NCI-H187 treated with DMSO at 0.1 percent for 48 hours (cell line): ENCODE results near the gene CSNK1G2.

Source experiments
- DNase-seq: peaks from one replicate; lab custom pipeline; 2025; lab: John Stamatoyannopoulos, UW

The CSNK1G2 gene

DNA sequence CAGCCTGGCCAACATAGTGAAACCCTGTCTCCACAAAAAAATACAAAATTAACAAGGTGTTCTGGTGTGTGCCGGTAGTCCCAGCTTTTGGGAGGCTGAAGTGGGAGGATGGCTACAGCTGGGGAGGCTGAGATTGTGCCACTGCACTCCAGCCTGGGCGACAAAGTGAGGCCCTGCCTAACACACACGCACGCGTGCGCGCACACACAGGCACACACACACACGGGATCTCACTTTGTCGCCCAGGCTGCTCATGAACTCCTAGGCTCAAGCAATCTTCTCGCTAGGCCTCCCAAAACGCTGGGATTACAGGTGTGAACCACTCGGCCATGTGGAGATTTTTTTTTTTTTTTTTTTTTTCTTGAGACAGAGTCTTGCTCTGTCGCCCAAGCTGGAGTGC lies 77.8 kb downstream of the CSNK1G2 start:
- no peak for DNase-seq

DNA sequence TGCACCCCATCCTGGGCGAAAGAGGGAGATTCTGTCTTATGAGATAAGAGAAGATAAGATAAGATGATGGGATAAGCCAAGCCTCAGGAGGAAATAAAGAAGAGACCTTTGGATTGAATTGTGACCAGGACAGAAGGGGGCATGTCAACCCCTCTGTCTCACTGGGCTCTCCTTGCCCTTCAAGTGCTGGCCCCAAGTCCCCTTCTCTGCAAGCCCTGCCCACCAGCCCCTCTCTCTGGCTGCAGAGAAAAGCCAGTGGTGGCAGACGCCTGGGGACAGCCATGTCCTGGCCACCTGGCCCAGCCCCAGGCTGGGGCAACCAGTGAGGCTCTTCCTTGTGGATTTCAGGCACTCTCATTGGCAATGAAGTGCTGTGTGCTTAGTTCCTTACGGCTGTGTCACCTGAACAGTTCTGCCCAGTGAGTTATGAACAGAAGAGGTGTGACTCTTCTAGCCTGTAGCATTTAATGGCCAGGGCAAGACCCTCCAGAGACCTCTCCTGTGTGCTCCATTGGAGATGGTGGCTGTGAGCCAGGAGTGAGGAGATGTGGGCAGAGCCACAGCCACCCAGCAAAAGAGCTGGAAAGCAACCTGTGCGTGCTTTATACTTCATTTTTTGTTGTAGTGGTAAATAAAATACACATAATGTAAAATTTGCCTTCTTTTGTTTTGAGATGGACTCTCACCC lies 80.6 kb downstream of the CSNK1G2 start:
- DNase-seq = no peak

DNA sequence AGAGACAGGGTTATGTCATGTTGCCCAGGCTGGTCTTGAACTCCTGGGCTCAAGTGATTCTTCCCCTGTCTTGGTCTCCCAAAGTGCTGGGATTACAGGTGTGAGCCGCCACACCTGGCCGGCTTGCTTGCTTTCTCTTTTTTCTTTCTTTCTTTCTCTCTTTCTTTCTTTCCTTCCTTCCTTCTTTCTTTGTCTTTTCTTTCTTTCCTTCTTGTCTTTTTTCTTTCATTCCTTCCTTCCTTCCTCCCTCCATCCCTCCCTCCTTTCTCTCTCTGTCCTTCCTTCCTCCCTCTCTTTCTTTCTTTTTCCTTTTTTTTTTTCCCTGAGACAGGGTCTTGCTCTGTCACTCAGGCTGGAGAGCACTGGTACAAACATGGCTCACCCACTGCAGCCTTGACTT lies 81.3 kb downstream of the CSNK1G2 start:
- DNase-seq = no peak

DNA sequence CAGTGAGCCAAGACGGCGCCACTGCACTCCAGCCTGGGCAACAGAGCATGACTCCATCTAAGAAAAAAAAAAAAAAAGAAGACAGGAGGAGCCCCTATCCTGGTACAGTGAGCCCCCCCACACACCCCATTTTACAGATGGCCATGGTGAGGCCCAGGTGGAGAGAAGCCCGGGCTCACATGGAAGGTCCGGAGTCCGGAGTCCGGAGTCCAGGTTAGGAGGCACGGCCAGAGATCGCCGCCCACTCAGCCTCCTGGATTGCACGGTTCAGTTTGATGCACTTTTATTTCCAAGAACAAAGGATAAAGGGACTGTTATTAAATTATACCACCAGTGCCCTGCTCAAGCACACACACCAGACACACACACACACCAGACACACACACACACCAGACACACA lies 85.8 kb downstream of the CSNK1G2 start:
- DNase-seq = no peak

DNA sequence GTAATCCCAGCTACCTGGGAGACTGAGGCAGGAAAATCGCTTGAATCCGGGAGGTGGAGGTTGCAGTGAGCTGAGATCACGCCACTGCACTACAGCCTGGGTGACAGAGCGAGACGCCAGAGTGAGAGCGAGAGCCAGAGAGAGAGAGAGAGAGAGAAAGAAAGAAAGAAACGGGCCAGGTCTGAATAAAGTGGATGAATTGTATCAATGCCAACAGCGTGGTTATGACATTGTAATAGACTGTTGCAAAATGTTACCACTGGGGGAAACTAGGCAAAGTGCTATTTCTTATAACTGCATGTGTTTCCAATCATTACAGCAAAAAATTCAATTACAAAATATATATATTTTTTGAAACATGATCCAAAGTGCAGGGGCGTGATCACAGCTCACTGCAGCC lies 86.4 kb downstream of the CSNK1G2 start:
- no peak for DNase-seq
